Loucy (cell line): ENCODE results near the gene ING5.
"Not testable (repeated sequence)": the region's sequence is repeated elsewhere in the genome, so short reads cannot be mapped to it uniquely, and the experiment has no call there.

Source experiments
- EZH2phosphoT487 ChIP-seq: fragments of 200-600 bp; IDR thresholded peaks from 2 replicates; pipeline ENCODE4 v1.6.1; 2018; ENCODE audit warnings: antibody characterized with exemption, mild to moderate bottlenecking, moderate library complexity, borderline replicate concordance
- TF ChIP-seq, protein P1 (sequence below): fragments of 200-600 bp; sonication (generic); conservative IDR thresholded peaks from 2 replicates; pipeline ENCODE4 v1.5.1; 2014; ENCODE audit warnings: mild to moderate bottlenecking, antibody characterized with exemption, low read length

DNA sequence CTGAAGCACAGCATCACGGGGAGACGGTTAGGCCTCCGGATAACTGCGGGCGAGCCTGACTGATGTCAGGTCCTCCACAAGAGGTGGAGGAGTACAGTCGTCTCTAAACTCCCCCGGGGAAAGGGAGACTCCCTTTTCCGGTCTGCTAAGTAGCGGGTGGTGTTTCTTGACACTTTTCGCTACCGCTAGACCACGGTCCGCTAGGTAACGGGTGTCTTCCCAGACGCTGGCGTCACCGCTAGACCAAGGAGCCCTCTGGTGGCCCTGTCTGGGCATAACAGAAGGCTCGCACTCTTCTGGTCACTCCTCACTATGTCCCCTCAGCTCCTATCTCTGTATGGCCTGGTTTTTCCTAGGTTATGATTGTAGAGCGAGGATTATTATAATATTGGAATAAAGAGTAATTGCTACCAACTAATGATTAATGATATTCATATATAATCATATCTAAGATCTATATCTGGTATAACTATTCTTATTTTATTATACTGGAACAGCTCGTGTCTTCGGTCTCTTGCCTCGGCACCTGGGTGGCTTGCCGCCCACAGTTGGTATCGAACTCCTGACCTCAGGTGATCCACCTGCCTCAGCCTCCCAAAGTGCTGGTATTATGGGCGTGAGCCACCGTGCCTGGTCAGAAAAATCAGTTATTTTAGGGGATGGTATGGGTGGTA is 30.8 kb downstream of the ING5 start:
- TF ChIP-seq, protein P1, sequence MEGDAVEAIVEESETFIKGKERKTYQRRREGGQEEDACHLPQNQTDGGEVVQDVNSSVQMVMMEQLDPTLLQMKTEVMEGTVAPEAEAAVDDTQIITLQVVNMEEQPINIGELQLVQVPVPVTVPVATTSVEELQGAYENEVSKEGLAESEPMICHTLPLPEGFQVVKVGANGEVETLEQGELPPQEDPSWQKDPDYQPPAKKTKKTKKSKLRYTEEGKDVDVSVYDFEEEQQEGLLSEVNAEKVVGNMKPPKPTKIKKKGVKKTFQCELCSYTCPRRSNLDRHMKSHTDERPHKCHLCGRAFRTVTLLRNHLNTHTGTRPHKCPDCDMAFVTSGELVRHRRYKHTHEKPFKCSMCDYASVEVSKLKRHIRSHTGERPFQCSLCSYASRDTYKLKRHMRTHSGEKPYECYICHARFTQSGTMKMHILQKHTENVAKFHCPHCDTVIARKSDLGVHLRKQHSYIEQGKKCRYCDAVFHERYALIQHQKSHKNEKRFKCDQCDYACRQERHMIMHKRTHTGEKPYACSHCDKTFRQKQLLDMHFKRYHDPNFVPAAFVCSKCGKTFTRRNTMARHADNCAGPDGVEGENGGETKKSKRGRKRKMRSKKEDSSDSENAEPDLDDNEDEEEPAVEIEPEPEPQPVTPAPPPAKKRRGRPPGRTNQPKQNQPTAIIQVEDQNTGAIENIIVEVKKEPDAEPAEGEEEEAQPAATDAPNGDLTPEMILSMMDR = peak; percentile 42
- not testable (repeated sequence) for TF ChIP-seq EZH2phosphoT487
